Measurements from ENCODE around the gene DSCAM.

GRCh38 chr21:40686526-40686925, 160.4 kb downstream of the DSCAM start:
- TF ChIP-seq CTCF (IDR thresholded peaks at IDR 0.05) (no peak), POLR2A (IDR thresholded peaks at IDR 0.05) (no peak)

Data from Peyer's patch (tissue), 4 donors.